Activated CD4-positive, CD25-positive, alpha-beta regulatory T cell treated with anti-CD3 and anti-CD28 coated beads, Interleukin-2, amount 50 U/mL, for 72 hours (primary cell): ENCODE data around the gene CCDC88C.

Source experiments
- DNase-seq: peaks from one replicate; pipeline ENCODE4 v3.0.0; 2021

Gene CCDC88C

GRCh38 chr14:91342206-91342760 is 75.3 kb downstream of the CCDC88C start:
- DNase-seq = no peak

- no peak for DNase-seq
Observed at GRCh38 chr14:91341751-91342154, 75.9 kb downstream of the CCDC88C start.

GRCh38 chr14:91341334-91341733 is 76.3 kb downstream of the CCDC88C start:
- no peak for DNase-seq

GRCh38 chr14:91339671-91340369 is 77.8 kb downstream of the CCDC88C start:
- no peak for DNase-seq

GRCh38 chr14:91339076-91339475 is 78.5 kb downstream of the CCDC88C start:
- no peak for DNase-seq

- no peak for DNase-seq
Observed at GRCh38 chr14:91338379-91338778, 79.2 kb downstream of the CCDC88C start.

- DNase-seq = no peak
Observed at GRCh38 chr14:91337699-91338335, 79.8 kb downstream of the CCDC88C start.

- no peak for DNase-seq
Observed at GRCh38 chr14:91336093-91336450, 81.5 kb downstream of the CCDC88C start.

- no peak for DNase-seq
Observed at GRCh38 chr14:91335191-91336092, 82.2 kb downstream of the CCDC88C start.

GRCh38 chr14:91333650-91334039 is 84.0 kb downstream of the CCDC88C start:
- no peak for DNase-seq

- DNase-seq = no peak
Observed at GRCh38 chr14:91332986-91333649, 84.5 kb downstream of the CCDC88C start.

- DNase-seq = no peak
Observed at GRCh38 chr14:91332171-91332985, 85.2 kb downstream of the CCDC88C start.

- DNase-seq = no peak
Observed at GRCh38 chr14:91331721-91332120, 85.9 kb downstream of the CCDC88C start.

- no peak for DNase-seq
Observed at GRCh38 chr14:91330856-91331255, 86.8 kb downstream of the CCDC88C start.

GRCh38 chr14:91330096-91330696 is 87.4 kb downstream of the CCDC88C start:
- no peak for DNase-seq

GRCh38 chr14:91329486-91330014 is 88.1 kb downstream of the CCDC88C start:
- DNase-seq = no peak

GRCh38 chr14:91328313-91329050 is 89.1 kb downstream of the CCDC88C start:
- no peak for DNase-seq

GRCh38 chr14:91327661-91328312 is 89.8 kb downstream of the CCDC88C start:
- DNase-seq = no peak

GRCh38 chr14:91327250-91327595 is 90.4 kb downstream of the CCDC88C start:
- no peak for DNase-seq
